Cardiac muscle cell (in vitro differentiated cells and primary cell): ENCODE data around the gene CPLANE2. TPM values are rescaled to one million over a fixed set of nuclear protein-coding genes. Genes with fewer than 3 reads are reported as not detected.
"Not testable (repeated sequence)": the region's sequence is repeated elsewhere in the genome, so short reads cannot be mapped to it uniquely, and the experiment has no call there.

Source experiments
- DNase-seq, 2 donors: peaks; one replicate each; pipeline versions ENCODE4 v3.0.0 to v3.0.0-alpha.2; 2010 to 2017; ENCODE audit warnings: low read depth in 1 of 2, low spot score in 1 of 2
- H3K27ac ChIP-seq: fragments of 200-600 bp; sonication (generic); 2 replicates; pipeline ENCODE4 v1.5.1; 2016
- H3K27me3 ChIP-seq: fragments of 200-600 bp; sonication (generic); 2 replicates; pipeline ENCODE4 v1.6.0; 2016; ENCODE audit warnings: control low read depth
- H3K36me3 ChIP-seq: fragments of 200-600 bp; sonication (generic); 2 replicates; pipeline ENCODE4 v1.5.1; 2016; ENCODE audit warnings: control low read depth
- H3K4me1 ChIP-seq: fragments of 200-600 bp; sonication (generic); 2 replicates; pipeline ENCODE4 v1.8.1; 2017; ENCODE audit warnings: low read depth, mild to moderate bottlenecking, mixed run types
- H3K4me3 ChIP-seq: fragments of 200-600 bp; sonication (generic); 2 replicates; pipeline ENCODE4 v1.5.1; 2016; ENCODE audit warnings: mild to moderate bottlenecking
- H3K9me3 ChIP-seq: fragments of 200-600 bp; sonication (generic); 2 replicates; pipeline ENCODE4 v1.5.1; 2017; ENCODE audit warnings: low read depth, mild to moderate bottlenecking, control low read depth
- polyA plus RNA-seq: library from polyadenylated mRNA; unstranded; fragments of >200 nt; fragmentation: Nextera tagmentation; extraction: Ambion mirVana; gene quantifications from 2 replicates; pipeline ENCODE4 v1.2.1, GENCODE V29; 2016
- total RNA-seq: library from RNA; depleted of rRNA; stranded (reverse); fragments of >200 nt; gene quantifications from 2 replicates; pipeline ENCODE4 v1.2.3, GENCODE V29; 2016
- TF ChIP-seq, protein P1 (sequence below): IDR thresholded peaks from 2 replicates; pipeline ENCODE4 v1.5.1; 2012; ENCODE audit warnings: low read depth, mild to moderate bottlenecking, low read length

The CPLANE2 gene
- total and polyA plus RNA-seq, 2 experiments from 2014 or later, result 9.1 to 26.5 TPM

DNA sequence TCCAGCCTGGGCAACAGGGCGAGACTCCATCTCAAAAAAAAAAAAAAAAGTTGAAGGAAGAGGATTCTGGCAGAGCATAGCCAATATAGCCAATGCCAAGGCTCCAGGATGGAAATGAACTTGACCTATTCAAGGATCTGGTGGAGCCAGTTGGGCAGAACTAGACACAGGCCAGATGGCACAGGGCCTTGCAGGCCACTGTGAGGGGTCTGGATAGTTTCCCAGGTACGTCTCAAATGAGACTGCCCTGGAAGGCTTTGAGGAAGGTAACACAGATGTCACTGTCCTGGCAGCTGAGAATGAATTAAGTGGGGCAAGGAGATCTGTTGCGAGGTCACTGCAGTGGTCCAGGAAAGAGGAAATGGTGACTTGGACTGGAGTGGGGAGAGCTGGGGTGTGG, 12.5 kb downstream of the CPLANE2 start:
- Histone ChIP-seq H3K9me3 (no peaks in the 10 kb centered on the region), H3K4me1 (no peaks in the 10 kb centered on the region), H3K4me3 (no peak overlapping the region), H3K27me3 (peaks cover 66% of the 10 kb centered on the region), H3K36me3 (no peaks in the 10 kb centered on the region), H3K27ac (no peak overlapping the region)
- TF ChIP-seq, protein P1, sequence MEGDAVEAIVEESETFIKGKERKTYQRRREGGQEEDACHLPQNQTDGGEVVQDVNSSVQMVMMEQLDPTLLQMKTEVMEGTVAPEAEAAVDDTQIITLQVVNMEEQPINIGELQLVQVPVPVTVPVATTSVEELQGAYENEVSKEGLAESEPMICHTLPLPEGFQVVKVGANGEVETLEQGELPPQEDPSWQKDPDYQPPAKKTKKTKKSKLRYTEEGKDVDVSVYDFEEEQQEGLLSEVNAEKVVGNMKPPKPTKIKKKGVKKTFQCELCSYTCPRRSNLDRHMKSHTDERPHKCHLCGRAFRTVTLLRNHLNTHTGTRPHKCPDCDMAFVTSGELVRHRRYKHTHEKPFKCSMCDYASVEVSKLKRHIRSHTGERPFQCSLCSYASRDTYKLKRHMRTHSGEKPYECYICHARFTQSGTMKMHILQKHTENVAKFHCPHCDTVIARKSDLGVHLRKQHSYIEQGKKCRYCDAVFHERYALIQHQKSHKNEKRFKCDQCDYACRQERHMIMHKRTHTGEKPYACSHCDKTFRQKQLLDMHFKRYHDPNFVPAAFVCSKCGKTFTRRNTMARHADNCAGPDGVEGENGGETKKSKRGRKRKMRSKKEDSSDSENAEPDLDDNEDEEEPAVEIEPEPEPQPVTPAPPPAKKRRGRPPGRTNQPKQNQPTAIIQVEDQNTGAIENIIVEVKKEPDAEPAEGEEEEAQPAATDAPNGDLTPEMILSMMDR, result no peak
- no peak for DNase-seq

DNA sequence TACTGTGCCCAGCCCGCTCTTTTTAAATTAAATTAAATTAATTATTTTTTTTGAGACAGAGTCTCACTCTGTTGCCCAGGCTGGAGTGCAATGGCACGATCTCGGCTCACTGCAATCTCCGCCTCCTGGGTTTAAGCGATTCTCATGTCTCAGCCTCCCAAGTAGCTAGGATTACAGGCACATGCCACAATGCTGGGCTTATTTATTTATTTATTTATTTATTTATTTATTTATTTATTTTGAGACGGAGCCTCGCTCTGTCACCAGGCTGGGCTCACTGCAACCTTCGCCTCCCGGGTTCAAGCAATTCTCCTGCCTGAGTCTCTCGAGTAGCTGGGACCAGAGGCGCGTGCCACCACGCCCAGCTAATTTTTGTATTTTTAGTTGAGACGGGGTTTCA, 14.3 kb downstream of the CPLANE2 start:
- H3K9me3 ChIP-seq, DNase-seq, H3K4me3 ChIP-seq, H3K4me1 ChIP-seq, H3K27ac ChIP-seq, H3K36me3 ChIP-seq: not testable (repeated sequence)
- H3K27me3 ChIP-seq, result peaks cover 53% of the 10 kb centered on the region

DNA sequence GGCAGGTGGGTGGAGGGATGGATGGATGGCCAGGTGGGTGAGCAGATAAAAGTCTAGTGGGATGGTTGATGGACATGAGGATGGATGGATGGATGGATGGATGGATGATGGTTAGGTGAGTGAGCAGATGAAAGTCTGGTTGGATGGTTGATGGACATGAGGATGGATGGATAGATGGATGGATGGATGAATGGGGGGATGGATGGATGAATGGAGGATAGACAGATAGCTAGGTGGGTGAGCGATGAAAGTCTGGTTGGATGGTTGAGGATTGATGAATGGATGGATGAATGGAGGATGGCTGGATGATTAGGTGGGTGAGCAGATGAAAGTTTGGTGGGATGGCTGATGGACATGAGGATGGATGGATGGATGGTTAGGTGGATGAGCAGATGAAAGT, 15.5 kb downstream of the CPLANE2 start:
- TF ChIP-seq, protein P1, result no peak

DNA sequence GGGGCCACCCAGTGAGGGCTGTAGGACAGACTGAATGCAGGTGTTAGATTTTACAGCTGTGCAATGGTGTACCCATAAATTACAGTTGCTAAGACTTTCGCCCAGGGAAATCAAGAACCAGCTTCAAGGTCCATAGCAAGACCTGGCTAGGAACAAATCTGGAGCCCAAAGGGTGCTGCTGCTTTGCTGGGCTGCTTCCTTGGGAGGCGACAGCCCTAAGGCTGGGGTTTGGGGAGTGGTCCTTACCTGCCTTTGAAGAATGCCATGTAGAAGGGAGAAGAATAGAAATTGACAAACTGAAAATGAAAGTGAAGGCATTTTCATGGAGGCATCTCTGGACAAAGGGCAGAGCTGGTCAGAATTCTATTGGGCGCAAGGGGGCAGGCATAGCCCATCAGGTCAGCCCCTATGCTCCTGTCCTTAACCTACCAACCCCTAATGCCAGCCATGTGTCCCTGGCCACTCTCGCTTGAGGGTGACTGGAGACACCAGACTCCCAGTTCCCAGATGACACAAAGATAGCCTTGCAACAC, 16.9 kb downstream of the CPLANE2 start:
- Histone ChIP-seq H3K4me1 (no peaks in the 10 kb centered on the region), H3K4me3 (no peak overlapping the region), H3K27ac (no peak overlapping the region), H3K9me3 (no peaks in the 10 kb centered on the region), H3K36me3 (no peaks in the 10 kb centered on the region), H3K27me3 (peaks cover 30% of the 10 kb centered on the region)
- DNase-seq, result no peak
- TF ChIP-seq, protein P1, result no peak

More for the DNA sequence above, 15.5 kb downstream of the CPLANE2 start:
- Histone ChIP-seq H3K36me3 (no peaks in the 10 kb centered on the region), H3K27me3 (peaks cover 44% of the 10 kb centered on the region), H3K4me3 (no peak overlapping the region), H3K9me3 (no peaks in the 10 kb centered on the region), H3K4me1 (no peaks in the 10 kb centered on the region), H3K27ac (no peak overlapping the region)
- DNase-seq, result no peak

DNA sequence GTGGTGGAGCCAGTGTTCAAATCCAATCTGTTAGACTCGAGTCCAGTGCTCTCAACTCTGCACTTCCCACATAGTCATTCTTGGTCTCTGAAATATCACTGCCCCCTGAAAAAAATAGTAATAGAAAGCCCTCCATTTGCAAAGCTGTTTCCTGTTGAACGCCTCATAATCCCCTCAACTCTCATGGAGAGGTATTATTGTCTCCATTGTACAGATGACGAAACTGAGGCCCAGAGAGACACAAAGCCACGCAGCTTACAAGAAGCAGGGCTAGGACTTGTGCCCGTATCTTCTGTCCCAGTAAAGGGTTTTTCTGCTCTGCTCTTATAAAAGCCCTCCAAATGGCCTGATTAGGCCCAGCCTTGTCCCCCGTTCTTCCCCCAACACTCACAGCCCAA, 18.3 kb downstream of the CPLANE2 start:
- Histone ChIP-seq H3K27ac (no peak overlapping the region), H3K4me1 (no peaks in the 10 kb centered on the region), H3K36me3 (no peaks in the 10 kb centered on the region), H3K4me3 (no peak overlapping the region), H3K27me3 (peaks cover 18% of the 10 kb centered on the region), H3K9me3 (no peaks in the 10 kb centered on the region)
- TF ChIP-seq, protein P1, result no peak
- no peak for DNase-seq

DNA sequence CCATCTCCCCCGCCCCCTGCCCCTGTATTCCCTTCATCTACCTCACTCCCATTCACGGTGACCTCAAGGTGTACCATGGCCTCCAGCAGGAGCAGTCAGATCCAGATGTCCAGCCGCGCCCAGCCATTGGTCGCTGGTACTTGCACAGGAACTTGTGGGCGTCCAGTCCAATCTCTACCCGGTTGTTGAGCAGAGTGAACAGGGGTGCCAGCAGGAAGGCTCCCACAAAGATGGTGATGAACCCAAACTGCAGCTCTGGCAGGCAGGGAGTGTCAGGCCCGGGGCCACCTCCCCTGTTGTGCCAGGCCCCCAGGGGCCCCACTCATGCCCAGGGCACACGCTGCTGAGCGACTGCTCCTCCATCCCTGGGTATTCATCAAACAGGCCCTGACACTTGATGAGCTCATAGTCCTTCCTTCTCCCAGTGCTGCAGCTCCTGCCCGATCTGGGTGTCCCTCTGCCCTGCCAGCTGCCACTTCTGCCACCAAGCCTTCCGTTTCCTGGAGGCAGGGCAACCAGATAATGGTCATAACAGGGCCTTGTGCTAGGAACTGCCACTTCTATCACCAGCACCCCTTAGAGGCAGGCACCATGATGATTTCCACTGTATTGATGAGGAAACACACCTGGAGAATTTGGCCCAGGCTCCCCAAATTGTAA, 18.8 kb downstream of the CPLANE2 start:
- TF ChIP-seq, protein P1, result no peak
- Histone ChIP-seq H3K9me3 (no peaks in the 10 kb centered on the region), H3K36me3 (no peaks in the 10 kb centered on the region), H3K4me3 (no peak overlapping the region), H3K27ac (no peak overlapping the region), H3K27me3 (peaks cover 13% of the 10 kb centered on the region), H3K4me1 (no peaks in the 10 kb centered on the region)
- DNase-seq, result no peak
